Fibroblast of villous mesenchyme (primary cell): ENCODE data around the gene SNAI3. TPM values are rescaled to one million over a fixed set of nuclear protein-coding genes. Genes with fewer than 3 reads are reported as not detected.
A peak's percentile ranks its signal among the peaks of the same experiment; 100 is the strongest.

Experiments
- DNase-seq: peaks from one replicate; pipeline ENCODE4 v3.0.0-alpha.2; 2010; ENCODE audit warnings: low read depth
- H3K4me3 ChIP-seq: 2 replicates; pipeline ENCODE4 v1.5.1; 2011; ENCODE audit warnings: low read depth, mild to moderate bottlenecking, low read length
- total RNA-seq: library from RNA; depleted of rRNA; stranded (reverse); fragments of >200 nt; gene quantifications from 2 replicates; pipeline ENCODE4 v1.2.3, GENCODE V29; 2012
- TF ChIP-seq, protein P1 (sequence below): IDR thresholded peaks from 2 replicates; pipeline ENCODE4 v1.5.1; 2012; ENCODE audit warnings: low read depth, mild to moderate bottlenecking, low read length; ENCODE audit not compliant: insufficient read depth

The SNAI3 gene
- total RNA-seq, 1 donor: not detected

DNA sequence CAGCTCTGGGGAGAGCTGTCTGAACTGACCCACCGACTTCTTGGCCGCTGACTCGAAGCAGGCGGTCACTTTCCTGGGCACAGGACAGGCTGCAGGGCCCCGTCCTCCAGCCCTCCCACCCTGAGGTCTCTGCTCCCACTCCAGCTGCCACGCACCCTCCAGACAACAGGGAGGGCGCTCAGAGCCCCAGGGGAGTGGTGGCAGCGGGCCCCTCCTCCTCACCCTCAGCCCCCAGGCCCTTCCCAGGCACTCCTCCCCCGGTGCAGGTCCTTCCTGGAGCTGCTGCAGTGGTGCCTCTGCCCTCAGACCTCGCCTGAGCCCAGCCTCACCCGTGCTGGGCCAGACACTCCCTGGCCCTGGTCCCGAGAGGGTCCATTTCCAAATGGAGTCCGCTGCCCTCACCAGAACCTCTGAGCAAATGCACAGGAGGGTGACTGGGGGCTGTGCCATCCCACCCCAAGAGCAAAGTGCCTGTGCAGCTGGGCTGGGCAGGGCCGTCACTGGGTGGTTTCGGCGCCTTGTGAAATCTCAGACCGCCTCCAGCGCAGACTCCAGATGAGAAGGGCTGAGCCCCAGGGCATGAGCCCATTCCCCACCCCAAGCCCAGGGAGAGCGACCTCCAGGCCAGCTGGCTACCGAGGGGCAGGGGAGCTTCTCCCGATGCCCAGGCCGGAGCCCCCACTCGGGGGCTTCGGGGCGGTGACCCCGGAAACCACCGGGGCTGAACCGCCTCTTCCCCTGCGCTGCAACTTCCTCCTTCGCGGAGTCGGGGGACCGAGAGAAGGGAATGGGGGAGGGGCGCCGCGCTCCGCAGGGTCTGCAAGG is 36.2 kb downstream of the SNAI3 start:
- TF ChIP-seq, protein P1, sequence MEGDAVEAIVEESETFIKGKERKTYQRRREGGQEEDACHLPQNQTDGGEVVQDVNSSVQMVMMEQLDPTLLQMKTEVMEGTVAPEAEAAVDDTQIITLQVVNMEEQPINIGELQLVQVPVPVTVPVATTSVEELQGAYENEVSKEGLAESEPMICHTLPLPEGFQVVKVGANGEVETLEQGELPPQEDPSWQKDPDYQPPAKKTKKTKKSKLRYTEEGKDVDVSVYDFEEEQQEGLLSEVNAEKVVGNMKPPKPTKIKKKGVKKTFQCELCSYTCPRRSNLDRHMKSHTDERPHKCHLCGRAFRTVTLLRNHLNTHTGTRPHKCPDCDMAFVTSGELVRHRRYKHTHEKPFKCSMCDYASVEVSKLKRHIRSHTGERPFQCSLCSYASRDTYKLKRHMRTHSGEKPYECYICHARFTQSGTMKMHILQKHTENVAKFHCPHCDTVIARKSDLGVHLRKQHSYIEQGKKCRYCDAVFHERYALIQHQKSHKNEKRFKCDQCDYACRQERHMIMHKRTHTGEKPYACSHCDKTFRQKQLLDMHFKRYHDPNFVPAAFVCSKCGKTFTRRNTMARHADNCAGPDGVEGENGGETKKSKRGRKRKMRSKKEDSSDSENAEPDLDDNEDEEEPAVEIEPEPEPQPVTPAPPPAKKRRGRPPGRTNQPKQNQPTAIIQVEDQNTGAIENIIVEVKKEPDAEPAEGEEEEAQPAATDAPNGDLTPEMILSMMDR: no peak
- peak overlapping the region; percentile 84 for H3K4me3 ChIP-seq
- DNase-seq: peak; percentile 47

DNA sequence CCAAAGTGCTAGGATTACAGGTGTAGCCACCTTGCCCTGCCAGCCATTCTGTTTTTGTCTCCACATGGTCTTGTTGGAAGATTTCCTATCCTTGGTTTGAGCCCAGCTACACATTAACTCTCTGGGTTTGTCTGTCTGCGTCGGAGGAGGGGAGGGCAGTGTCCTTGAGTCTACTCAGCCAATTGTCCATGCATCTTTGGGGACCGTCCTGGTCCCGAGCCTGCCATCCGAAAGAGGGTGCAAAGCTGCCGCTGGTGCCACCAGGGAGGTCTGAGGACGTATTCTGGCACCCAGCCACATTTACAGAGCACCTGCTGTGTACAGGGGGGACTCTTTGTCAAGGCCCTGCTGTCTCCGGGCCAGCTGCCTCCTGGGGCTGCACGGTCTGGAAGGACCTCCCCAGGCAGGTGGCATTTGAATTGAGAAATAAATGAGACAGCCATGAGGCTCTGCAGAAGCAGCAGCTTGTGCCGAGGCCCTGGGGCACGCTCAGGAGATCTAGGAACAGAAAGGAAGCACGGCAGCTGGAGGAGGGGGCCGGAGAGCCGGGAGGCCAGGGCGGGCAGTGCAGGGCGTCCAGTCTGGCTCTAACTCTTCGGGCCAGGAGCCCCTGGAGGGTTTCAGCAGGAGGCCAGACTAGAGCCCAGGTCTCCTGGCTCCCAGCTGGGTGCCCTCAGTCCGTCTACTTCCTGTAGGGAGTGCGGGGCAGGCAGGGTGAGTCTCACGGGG is 36.9 kb downstream of the SNAI3 start:
- peak overlapping the region; percentile 84 for H3K4me3 ChIP-seq
- no peak for DNase-seq
- TF ChIP-seq, protein P1: no peak

DNA sequence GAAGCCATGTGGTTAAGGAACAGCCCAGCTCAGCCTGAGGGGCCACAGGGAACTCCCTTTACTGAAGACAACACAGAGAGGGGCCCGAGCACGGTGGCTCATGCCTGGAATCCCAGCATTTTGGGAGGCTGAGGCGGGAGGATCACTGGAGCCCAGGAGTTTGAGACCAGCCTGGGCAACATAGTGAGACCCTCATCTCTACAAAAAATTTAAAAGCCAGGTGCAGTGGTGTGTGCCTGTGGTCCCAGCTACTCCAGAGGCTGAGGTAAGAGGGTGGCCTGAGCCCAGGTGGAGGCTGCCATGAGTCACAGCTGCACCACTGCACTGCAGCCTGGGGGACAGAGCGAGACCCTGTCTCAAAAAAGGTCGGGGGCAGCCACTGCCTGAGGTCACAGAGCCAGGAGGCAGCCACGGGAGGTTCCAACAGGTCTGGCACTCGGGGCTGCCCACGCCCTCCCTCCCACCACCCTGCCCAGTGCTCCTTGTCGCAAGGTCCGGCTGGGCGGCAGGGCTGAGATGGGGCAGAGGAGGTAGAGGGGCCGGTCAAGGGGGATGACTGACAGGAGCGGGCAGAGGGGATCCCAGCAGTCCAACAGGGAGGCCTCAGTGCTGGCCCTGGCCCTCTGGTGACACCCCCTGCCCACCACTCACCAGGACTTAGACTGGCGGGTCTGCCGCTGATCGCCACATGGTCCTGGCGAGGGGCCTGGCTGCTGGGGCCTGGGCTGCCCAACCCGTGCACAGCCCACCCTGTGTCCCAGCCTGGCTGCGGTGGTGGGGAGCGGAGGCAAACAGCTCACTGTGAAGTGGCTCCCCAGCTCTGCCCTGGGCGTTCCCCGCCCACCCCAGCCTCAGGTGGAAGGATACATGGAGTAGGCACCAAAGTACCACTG is 38.9 kb downstream of the SNAI3 start:
- TF ChIP-seq, protein P1: no peak
- DNase-seq: no peak
- no peak overlapping the region for H3K4me3 ChIP-seq

DNA sequence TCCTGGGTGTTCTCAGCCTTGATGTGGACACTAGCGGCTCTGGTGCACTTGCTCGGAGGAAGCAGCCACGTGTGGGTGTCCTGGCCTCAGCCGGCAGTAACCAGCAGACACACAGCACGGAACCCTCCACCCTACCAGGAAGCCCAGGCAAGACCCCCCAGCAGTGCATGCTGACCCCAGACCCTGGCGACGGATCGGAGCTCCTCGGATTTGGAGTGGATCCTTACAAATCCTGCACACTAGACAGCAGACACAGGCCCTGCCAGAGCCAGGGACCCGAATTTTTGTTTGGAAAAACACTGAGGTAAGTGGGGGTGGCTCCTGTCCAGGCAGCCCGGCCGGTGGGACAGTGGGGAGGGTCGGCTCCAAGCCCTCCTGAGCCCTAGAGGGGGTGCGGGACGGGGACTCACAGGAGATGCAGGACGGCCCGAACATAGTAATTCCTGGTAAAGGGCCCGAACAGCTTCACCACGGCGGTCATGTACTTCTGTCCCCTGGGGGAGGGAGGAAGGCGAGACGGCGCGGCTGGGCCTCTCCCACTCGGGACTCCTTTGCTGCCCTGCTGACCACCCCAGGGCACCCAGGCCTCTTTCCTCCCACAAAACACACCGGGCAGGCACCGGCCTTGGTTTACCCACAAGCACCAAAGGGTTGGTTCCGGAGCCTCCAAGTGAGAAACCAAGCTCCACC is 39.8 kb downstream of the SNAI3 start:
- TF ChIP-seq, protein P1: no peak
- DNase-seq: no peak

DNA sequence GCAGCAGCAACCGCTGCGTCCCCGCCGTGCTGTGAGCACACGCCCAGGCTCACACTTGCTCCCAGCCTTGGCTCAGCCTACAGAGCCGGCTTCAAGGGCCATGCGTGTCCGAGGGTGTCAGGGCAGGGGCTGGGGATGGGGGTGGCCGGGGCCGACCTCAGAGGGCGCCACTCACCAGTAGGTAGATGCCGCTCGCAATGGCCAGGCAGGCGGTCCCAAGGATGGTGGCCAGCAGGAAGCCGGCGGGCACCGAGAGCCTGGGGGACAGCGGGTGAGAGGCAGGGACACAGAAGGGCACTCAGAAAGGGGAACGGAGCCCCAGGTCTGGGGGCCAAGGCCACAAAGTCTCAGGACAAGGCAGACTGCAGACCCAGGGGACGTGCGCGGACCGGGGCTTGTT is 40.4 kb downstream of the SNAI3 start:
- TF ChIP-seq, protein P1: no peak
- no peak overlapping the region for H3K4me3 ChIP-seq
- DNase-seq: no peak

More for the DNA sequence above, 39.8 kb downstream of the SNAI3 start:
- no peak overlapping the region for H3K4me3 ChIP-seq

DNA sequence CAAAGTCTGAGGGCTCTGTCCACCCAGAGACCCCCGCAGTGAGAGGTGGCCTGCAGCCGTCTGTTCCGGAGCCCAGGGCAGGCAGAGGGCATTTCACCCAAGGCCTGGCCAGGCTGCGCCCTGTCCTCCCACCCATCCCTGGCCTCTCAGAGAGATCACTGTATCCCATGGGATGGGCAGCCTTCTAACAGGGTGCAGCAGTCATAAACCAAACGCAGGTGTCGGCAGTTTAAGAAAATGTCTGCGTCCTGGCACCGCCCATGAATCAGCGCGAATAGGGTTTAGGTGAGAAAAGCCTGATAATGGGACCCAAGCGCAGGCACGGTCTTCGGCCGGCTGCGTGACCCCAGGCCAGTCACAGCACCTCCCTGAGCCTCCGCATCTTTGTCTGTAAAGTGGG is 40.9 kb downstream of the SNAI3 start:
- TF ChIP-seq, protein P1: no peak
- no peak for DNase-seq
- H3K4me3 ChIP-seq: no peak overlapping the region
